ENCODE measurements around the gene PRM1. TPM values are rescaled to one million over a fixed set of nuclear protein-coding genes. Genes with fewer than 3 reads are reported as not detected.
A peak's percentile ranks its signal among the peaks of the same experiment; 100 is the strongest.

PRM1 gene
- total RNA-seq, 1 donor, result not detected

DNA sequence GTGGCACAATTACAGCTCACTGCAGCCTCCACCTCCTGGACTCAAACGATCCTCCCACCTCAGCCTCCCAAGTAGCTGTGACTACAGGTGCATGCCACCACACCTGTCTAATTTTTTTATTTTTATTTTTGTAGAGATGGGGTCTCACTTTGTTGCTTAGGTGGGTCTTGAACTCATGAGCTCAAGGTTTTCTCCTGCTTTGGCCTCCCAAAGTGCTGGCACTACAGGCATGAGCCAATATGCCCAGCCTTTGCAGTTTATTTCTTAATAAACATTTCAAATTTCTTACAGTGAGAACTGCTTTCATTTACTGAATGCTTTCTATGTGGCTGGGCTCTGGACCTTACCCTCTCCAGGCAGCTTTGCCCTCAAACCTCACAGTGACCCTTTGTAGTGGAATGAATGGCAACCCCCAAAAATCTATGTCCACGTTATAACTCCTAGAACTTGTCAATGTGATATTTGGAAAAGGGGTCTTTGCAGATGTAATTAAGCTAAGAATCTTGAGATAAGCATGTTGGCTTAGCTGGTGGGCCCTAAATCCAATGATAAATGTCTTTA is 10.4 kb downstream of the PRM1 start:
- H3K4me3 ChIP-seq (ENCODE audit: low read depth, low read length), result no peak overlapping the region
- DNase-seq (ENCODE audit: low read depth), result no peak
- TF ChIP-seq, protein P1, sequence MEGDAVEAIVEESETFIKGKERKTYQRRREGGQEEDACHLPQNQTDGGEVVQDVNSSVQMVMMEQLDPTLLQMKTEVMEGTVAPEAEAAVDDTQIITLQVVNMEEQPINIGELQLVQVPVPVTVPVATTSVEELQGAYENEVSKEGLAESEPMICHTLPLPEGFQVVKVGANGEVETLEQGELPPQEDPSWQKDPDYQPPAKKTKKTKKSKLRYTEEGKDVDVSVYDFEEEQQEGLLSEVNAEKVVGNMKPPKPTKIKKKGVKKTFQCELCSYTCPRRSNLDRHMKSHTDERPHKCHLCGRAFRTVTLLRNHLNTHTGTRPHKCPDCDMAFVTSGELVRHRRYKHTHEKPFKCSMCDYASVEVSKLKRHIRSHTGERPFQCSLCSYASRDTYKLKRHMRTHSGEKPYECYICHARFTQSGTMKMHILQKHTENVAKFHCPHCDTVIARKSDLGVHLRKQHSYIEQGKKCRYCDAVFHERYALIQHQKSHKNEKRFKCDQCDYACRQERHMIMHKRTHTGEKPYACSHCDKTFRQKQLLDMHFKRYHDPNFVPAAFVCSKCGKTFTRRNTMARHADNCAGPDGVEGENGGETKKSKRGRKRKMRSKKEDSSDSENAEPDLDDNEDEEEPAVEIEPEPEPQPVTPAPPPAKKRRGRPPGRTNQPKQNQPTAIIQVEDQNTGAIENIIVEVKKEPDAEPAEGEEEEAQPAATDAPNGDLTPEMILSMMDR (IDR thresholded peaks at IDR 0.05; ENCODE audit: insufficient read depth, low read length), result no peak

DNA sequence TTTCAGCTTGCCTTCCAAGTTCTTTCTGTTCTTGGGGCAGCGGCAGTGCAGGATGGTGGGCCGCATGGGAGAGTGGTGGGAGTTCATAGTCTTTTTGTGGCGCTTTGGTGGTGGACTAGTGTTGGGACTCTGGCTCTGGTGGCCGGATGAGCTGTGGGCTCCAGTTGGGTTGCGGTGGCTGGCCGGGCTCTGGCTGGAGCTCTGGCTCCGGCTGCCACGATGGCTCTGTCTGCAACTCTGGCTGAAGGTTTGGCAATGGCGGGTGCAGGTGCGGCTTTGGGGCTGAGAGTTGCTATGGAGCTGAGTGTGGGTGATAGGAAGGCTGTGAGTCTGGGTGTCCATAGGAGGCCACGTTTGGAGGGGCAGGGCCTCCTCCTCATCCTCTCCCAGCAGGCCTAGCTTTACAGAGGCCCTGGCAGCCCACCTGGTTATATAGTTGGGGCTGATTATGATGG is 12.2 kb downstream of the PRM1 start, which contains the start of gene TNP2:
TSS of gene TNP2 (minus strand) at position 405 of the 455 bp plus-strand sequence. CDS start at position 342, 63 bp downstream.
- no peak within 1 kb of the TSS for H3K4me3 ChIP-seq (ENCODE audit: low read depth, low read length)
- no peak for DNase-seq (ENCODE audit: low read depth)
- TF ChIP-seq, protein P1 (IDR thresholded peaks at IDR 0.05; ENCODE audit: insufficient read depth, low read length), result no peak

DNA sequence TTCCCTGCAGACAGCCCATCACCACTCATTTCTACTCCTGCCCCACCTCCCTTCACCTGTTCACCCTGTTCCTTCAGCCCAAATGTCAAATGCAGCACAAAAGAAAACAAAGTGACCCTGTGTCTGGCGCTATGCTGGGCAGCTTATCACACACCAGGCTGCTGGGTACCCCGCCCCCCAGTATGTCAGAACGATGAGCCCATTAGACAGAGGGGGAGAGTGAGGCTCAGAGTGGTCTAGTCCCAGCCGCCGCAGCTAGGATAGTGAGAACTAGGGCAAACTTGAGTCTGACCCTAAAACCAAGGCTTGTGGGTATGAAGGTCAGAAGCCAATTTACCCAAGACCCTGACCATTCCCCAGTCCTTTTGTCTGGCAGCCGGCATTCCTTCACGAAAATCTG is 16.0 kb downstream of the PRM1 start:
- no peak overlapping the region for H3K4me3 ChIP-seq (ENCODE audit: low read depth, low read length)
- TF ChIP-seq, protein P1 (IDR thresholded peaks at IDR 0.05; ENCODE audit: insufficient read depth, low read length), result no peak
- DNase-seq (ENCODE audit: low read depth), result no peak

DNA sequence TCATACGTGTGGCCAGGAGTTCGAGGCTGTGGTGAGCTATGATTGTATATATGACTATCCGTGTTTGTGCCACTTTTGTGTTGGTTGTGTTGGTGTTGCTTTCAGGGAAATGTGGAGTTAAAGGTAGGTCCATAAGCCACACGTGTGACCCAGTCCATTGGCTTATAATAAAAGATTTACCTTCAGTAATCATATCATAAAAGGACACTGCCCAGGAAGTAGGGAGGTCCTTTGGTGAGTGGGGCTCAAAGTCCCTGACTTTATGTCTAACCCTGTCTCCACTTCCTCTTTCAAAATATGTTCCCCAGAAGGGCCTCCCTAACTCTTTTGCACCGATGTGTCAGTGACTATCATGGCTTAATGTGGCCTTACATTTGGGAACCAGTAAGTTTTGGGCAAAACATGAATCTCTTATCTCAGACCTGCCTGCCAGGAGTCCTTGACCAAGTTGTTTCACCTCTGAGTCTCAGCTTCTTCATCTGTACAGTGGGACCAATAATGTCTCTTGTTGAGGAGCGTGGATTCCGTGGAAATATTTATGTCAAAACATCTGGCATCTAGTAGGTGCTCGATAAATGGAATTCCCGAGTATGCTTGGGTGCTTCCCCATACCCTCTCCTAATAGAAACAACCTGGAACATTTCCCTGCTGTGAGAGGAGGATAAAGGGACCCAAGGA is 16.8 kb downstream of the PRM1 start:
- DNase-seq (ENCODE audit: low read depth), result no peak
- TF ChIP-seq, protein P1 (IDR thresholded peaks at IDR 0.05; ENCODE audit: insufficient read depth, low read length), result no peak
- H3K4me3 ChIP-seq (ENCODE audit: low read depth, low read length), result no peak overlapping the region

DNA sequence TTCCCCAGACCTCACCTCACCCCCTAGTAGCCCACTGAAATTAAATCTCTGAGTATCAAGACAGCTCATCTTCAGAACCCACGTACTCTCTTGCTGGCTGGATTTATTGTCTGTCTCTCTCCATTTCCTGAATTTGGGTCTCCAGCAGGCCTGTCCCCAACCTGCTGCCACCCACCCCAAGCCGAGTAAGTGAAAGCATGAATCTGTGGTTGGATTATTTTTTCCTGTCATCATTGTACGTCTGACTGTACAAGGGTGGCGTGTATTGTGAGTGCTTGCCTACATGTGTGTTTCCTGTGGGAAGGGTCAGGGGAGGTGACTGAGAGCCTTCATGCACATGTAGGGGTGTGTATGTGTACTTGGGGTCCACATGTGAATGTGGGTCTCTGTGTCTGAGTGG is 17.4 kb downstream of the PRM1 start:
- DNase-seq (ENCODE audit: low read depth), result no peak
- no peak overlapping the region for H3K4me3 ChIP-seq (ENCODE audit: low read depth, low read length)
- TF ChIP-seq, protein P1 (IDR thresholded peaks at IDR 0.05; ENCODE audit: insufficient read depth, low read length), result no peak

DNA sequence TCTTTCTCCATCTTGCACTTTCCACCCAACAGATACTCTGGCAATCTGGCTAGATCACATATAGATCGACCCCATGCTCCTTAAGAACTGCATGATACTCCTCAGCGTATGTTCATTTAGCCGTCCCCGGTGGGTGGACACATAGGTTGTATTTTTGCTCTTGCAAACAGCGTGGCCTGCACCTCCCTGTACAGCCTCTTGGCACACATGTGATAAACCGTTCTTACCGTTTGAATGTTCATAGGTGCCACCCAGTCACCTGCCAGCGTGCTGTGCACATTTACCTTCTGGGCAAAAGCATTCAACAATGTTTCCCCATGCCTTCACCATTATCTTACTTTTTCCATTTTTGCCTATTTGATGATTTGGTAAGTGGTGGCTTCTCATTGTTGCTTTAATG is 18.2 kb downstream of the PRM1 start:
- DNase-seq (ENCODE audit: low read depth), result no peak
- TF ChIP-seq, protein P1 (IDR thresholded peaks at IDR 0.05; ENCODE audit: insufficient read depth, low read length), result peak; percentile 2
- H3K4me3 ChIP-seq (ENCODE audit: low read depth, low read length), result no peak overlapping the region

Data from fibroblast of the aortic adventitia (primary cell).